SK-N-SH (cell line): ENCODE results near the gene CENPS. TPM values are rescaled to one million over a fixed set of nuclear protein-coding genes. Genes with fewer than 3 reads are reported as not detected.

Source experiments
- CTCF ChIA-PET: fragments of 300-600, 350-600 bp; formaldehyde crosslinking; extraction: SDS; loops from one replicate; lab custom pipeline; 2021; lab: Yijun Ruan, JAX
- POLR2A ChIA-PET: fragments of 350-600 bp; sonication (Branson Sonifier 250); formaldehyde crosslinking; extraction: SDS; loops from one replicate; lab custom pipeline; 2020; ENCODE audit warnings: antibody characterized with exemption, inconsistent platforms; lab: Yijun Ruan, JAX
- DNase-seq: peaks from one replicate; pipeline ENCODE4 v3.0.0; 2012
- H2AFZ ChIP-seq: fragments of 200-600 bp; sonication (generic); 2 replicates; pipeline ENCODE4 v1.8.1; 2016; ENCODE audit warnings: antibody characterized with exemption, mild to moderate bottlenecking, low read depth
- H3F3A ChIP-seq: fragments of 200-600 bp; sonication (generic); replicated peaks from 2 replicates; pipeline ENCODE3; 2016; ENCODE audit warnings: antibody characterized with exemption, mild to moderate bottlenecking; ENCODE audit not compliant: insufficient read depth
- H3K27ac ChIP-seq, 2 experiments: fragments of 200-500 bp in 1 of 2; fragments of 200-600 bp in 1 of 2; sonication (Bioruptor generic) in 1 of 2; sonication (generic), shearing (Covaris generic) in 1 of 2; 2 replicates each; pipeline versions ENCODE4 v1.5.1 to v1.6.1; 2014 to 2016; ENCODE audit warnings: low read depth in 2 of 2, inconsistent platforms in 1 of 2, low read length in 1 of 2, mild to moderate bottlenecking in 1 of 2, mixed read lengths in 1 of 2
- H3K27me3 ChIP-seq: fragments of 200-600 bp; sonication (generic), shearing (Covaris generic); 2 replicates; pipeline ENCODE4 v1.6.1; 2016; ENCODE audit warnings: mixed run types; ENCODE audit not compliant: insufficient read depth
- H3K36me3 ChIP-seq, 2 experiments: fragments of 200-500 bp in 1 of 2; fragments of 200-600 bp in 1 of 2; sonication (Bioruptor generic) in 1 of 2; sonication (generic) in 1 of 2; replicated peaks in 1 of 2; 2 replicates each; pipeline versions ENCODE3 to v1.5.1; 2014 to 2016; ENCODE audit warnings: low read length in 1 of 2, mild to moderate bottlenecking in 1 of 2; ENCODE audit not compliant: insufficient read depth in 2 of 2, control insufficient read depth in 1 of 2
- H3K4me1 ChIP-seq, 2 experiments: fragments of 200-500 bp in 1 of 2; fragments of 200-600 bp in 1 of 2; sonication (Bioruptor generic) in 1 of 2; sonication (generic), shearing (Covaris generic) in 1 of 2; 2 replicates each; pipeline versions ENCODE4 v1.5.1 to v1.6.1; 2014 to 2016; ENCODE audit warnings: low read depth in 1 of 2, low read length in 1 of 2, mixed run types in 1 of 2; ENCODE audit not compliant: insufficient read depth in 2 of 2, control insufficient read depth in 1 of 2
- H3K4me2 ChIP-seq: fragments of 200-600 bp; sonication (generic), shearing (Covaris generic); 2 replicates; pipeline ENCODE4 v1.6.1; 2017; ENCODE audit warnings: mixed run types
- H3K4me3 ChIP-seq, 2 experiments: fragments of 200-500 bp in 1 of 2; fragments of 200-600 bp in 1 of 2; sonication (Bioruptor generic) in 1 of 2; sonication (generic), shearing (Covaris generic) in 1 of 2; 2 replicates each; pipeline versions ENCODE4 v1.5.1 to v1.8.1; 2014 to 2016; ENCODE audit warnings: low read depth in 2 of 2, inconsistent platforms in 1 of 2, low read length in 1 of 2, mild to moderate bottlenecking in 1 of 2, mixed read lengths in 1 of 2, moderate library complexity in 1 of 2
- H3K79me2 ChIP-seq: fragments of 200-600 bp; sonication (generic); 2 replicates; pipeline ENCODE4 v1.8.1; 2017; ENCODE audit warnings: mild to moderate bottlenecking; ENCODE audit not compliant: insufficient read depth
- H3K9ac ChIP-seq: fragments of 200-600 bp; sonication (generic); 2 replicates; pipeline ENCODE4 v1.6.1; 2017; ENCODE audit warnings: mixed run types
- H3K9me2 ChIP-seq: fragments of 200-600 bp; sonication (generic); 2 replicates; pipeline ENCODE4 v1.6.1; 2017; ENCODE audit warnings: mixed run types
- H3K9me3 ChIP-seq: fragments of 200-600 bp; sonication (generic); 2 replicates; pipeline ENCODE4 v1.6.1; 2017; ENCODE audit warnings: mixed run types, mild to moderate bottlenecking, moderate library complexity
- H4K20me1 ChIP-seq: fragments of 200-600 bp; sonication (generic); 2 replicates; pipeline ENCODE4 v1.6.1; 2017; ENCODE audit warnings: mild to moderate bottlenecking, mixed run types; ENCODE audit not compliant: insufficient read depth
- CHD2 ChIP-seq: fragments of 150-350 bp; IDR thresholded peaks from 2 replicates; pipeline ENCODE4 v1.6.1; 2018; ENCODE audit warnings: low read length; ENCODE audit not compliant: partially characterized antibody
- EP300 ChIP-seq, 2 experiments: IDR thresholded peaks; 2 replicates each; pipeline versions ENCODE4 v1.4.0 to v1.6.1; 2012; ENCODE audit warnings: borderline replicate concordance in 1 of 2, low read depth in 1 of 2, low read length in 1 of 2
- FOSL2 ChIP-seq: IDR thresholded peaks from 2 replicates; pipeline ENCODE4 v1.4.0; 2012; ENCODE audit warnings: low read depth, mild to moderate bottlenecking, moderate library complexity, borderline replicate concordance
- FOXJ3 ChIP-seq: sonication (generic); formaldehyde crosslinking; IDR thresholded peaks from 2 replicates; pipeline ENCODE4 v1.5.1; 2020; ENCODE audit warnings: mild to moderate bottlenecking, missing genetic modification reagents
- MEF2A ChIP-seq: IDR thresholded peaks from 2 replicates; pipeline ENCODE4 v1.4.0; 2012; ENCODE audit warnings: low read depth, borderline replicate concordance
- NFIC ChIP-seq: IDR thresholded peaks from 2 replicates; pipeline ENCODE4 v1.4.0; 2012; ENCODE audit warnings: borderline replicate concordance
- RAD21 ChIP-seq: IDR thresholded peaks from 2 replicates; pipeline ENCODE4 v1.6.1; 2012; ENCODE audit warnings: mild to moderate bottlenecking, low read length
- RCOR1 ChIP-seq: fragments of 150-350 bp; IDR thresholded peaks from 2 replicates; pipeline ENCODE4 v1.6.1; 2017; ENCODE audit warnings: antibody characterized with exemption, low read length
- REST ChIP-seq: IDR thresholded peaks from 2 replicates; pipeline ENCODE4 v1.6.1; 2012; ENCODE audit warnings: mild to moderate bottlenecking, low read depth, low read length, moderate library complexity
- RFX5 ChIP-seq: IDR thresholded peaks from 2 replicates; pipeline ENCODE4 v1.6.1; 2012; ENCODE audit warnings: mild to moderate bottlenecking, improper control_type of control experiment, low read length
- RXRA ChIP-seq: IDR thresholded peaks from 2 replicates; pipeline ENCODE4 v1.4.0; 2012; ENCODE audit warnings: low read depth, mild to moderate bottlenecking, borderline replicate concordance
- TCF12 ChIP-seq: IDR thresholded peaks from 2 replicates; pipeline ENCODE4 v1.4.0; 2012
- TEAD4 ChIP-seq: IDR thresholded peaks from 2 replicates; pipeline ENCODE4 v1.4.0; 2012; ENCODE audit warnings: mild to moderate bottlenecking, borderline replicate concordance; ENCODE audit not compliant: insufficient read depth
- ZBTB33 ChIP-seq: IDR thresholded peaks from 2 replicates; pipeline ENCODE4 v1.4.0; 2012; ENCODE audit warnings: low read depth, borderline replicate concordance
- WGBS: methylation state at CpG from one replicate; pipeline ENCODE4 v1.1.6; 2017; ENCODE audit warnings: low lambda C conversion rate; 5-methylcytosine and 5-hydroxymethylcytosine counted together
- polyA plus RNA-seq, 3 experiments: library from polyadenylated mRNA; depleted of rRNA; stranded (reverse); fragments of >200 nt; gene quantifications; 2 replicates each; pipeline ENCODE4 v1.2.3, GENCODE V29; 2012

Gene CENPS
- polyA plus RNA-seq, 1 of the 3 experiments (the other 2 are of a cell fraction): 20.0 TPM

- H4K20me1 ChIP-seq: no peaks in the 10 kb centered on the region
- no peak overlapping the region for H3K4me2 ChIP-seq
- no peak overlapping the region for H3K27ac ChIP-seq
- WGBS: 83% methylated on average over 10 of the region's 15 CpGs
- H3K36me3 ChIP-seq: peaks cover 43 to 48% of the 10 kb centered on the region in 2 experiments
- TF ChIP-seq EP300 (IDR thresholded peaks at IDR 0.05; ENCODE audit: borderline replicate concordance in 1 of 2, low read depth in 1 of 2, low read length in 1 of 2): no peak
- no peak for TF ChIP-seq TCF12
- TF ChIP-seq RXRA: no peak
- no peak for TF ChIP-seq FOSL2
- no peak for TF ChIP-seq ZBTB33
- TF ChIP-seq TEAD4: no peak
- no peak for TF ChIP-seq NFIC
- no peak for TF ChIP-seq RFX5
- TF ChIP-seq CHD2: no peak
- TF ChIP-seq REST: no peak
- no peak for TF ChIP-seq MEF2A
- TF ChIP-seq FOXJ3 (CRISPR knock-in tag): no peak
- TF ChIP-seq RCOR1: no peak
- TF ChIP-seq RAD21: no peak
- POLR2A ChIA-PET: no interaction called here
- peaks cover 4% of the 10 kb centered on the region for H3F3A ChIP-seq
- H3K4me3 ChIP-seq: no peak overlapping the region
- H2AFZ ChIP-seq: no peak overlapping the region
- no peak for DNase-seq
- no peaks in the 10 kb centered on the region for H3K9me3 ChIP-seq
- H3K79me2 ChIP-seq: no peaks in the 10 kb centered on the region
- H3K27me3 ChIP-seq: no peaks in the 10 kb centered on the region
- H3K4me1 ChIP-seq: peaks cover 0 to 4% of the 10 kb centered on the region in 2 experiments; a peak in 1 of 4 replicates
- H3K9me2 ChIP-seq: no peaks in the 10 kb centered on the region
- H3K9ac ChIP-seq: no peak overlapping the region
- CTCF ChIA-PET: interaction anchor here (1.6 to 2.6 kb wide), 2 partner anchors 10 to 75 kb away, joined by 6 to 9 read pairs; partner anchors contain the start of gene CENPS
These were observed 10.9 kb upstream of the CENPS start for GRCh38 chr1:10419351-10419750.
